GM10266 (cell line): ENCODE data around the gene LMNTD2.

Experiments
- DNase-seq: peaks from one replicate; pipeline ENCODE4 v3.0.0; 2012; ENCODE audit errors: extremely low spot score
- TF ChIP-seq, protein P1 (sequence below): IDR thresholded peaks from 2 replicates; pipeline ENCODE4 v1.5.1; 2012; ENCODE audit warnings: mild to moderate bottlenecking, low read depth; ENCODE audit not compliant: control insufficient read depth, insufficient read depth; ENCODE audit errors: missing control alignments

LMNTD2 gene

DNA sequence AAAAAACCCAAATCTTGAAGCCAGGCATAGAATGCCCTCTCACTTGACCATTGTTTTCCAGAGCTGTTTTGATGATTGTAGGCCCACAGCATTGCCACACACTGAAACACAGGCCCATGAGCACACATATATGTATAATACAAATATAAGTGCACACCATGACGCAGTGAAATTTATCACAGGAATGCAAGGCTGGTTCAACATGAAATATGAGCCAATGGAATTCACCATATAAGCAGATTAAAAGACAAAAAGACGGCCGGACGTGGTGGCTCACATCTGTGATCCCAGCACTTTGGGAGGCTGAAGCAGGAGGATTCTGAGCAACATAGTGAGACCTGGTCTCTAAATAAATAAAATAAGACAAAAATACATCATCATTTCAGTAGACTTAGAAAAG, 44.1 kb downstream of the LMNTD2 start:
- no peak for DNase-seq
- TF ChIP-seq, protein P1, sequence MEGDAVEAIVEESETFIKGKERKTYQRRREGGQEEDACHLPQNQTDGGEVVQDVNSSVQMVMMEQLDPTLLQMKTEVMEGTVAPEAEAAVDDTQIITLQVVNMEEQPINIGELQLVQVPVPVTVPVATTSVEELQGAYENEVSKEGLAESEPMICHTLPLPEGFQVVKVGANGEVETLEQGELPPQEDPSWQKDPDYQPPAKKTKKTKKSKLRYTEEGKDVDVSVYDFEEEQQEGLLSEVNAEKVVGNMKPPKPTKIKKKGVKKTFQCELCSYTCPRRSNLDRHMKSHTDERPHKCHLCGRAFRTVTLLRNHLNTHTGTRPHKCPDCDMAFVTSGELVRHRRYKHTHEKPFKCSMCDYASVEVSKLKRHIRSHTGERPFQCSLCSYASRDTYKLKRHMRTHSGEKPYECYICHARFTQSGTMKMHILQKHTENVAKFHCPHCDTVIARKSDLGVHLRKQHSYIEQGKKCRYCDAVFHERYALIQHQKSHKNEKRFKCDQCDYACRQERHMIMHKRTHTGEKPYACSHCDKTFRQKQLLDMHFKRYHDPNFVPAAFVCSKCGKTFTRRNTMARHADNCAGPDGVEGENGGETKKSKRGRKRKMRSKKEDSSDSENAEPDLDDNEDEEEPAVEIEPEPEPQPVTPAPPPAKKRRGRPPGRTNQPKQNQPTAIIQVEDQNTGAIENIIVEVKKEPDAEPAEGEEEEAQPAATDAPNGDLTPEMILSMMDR, result no peak

DNA sequence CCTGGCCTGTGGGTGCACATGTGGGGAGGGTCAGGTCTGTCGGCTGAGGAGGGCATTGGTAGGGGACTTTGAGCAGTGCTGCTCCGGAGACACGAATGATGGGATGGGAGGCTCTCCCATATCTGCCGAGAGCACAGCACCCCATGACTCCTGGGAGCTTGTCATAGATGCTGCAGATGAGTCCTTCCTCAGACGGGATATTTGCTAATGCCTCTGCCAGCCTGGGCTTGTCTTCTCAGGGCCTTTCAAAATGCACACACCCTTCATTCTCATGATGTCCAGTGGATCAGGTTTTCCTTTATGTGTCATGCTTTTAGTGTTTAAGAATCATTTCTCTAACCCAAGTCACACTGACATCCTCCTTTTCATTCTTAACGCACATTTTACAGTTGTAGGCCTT, 45.4 kb downstream of the LMNTD2 start:
- TF ChIP-seq, protein P1, result no peak
- no peak for DNase-seq

DNA sequence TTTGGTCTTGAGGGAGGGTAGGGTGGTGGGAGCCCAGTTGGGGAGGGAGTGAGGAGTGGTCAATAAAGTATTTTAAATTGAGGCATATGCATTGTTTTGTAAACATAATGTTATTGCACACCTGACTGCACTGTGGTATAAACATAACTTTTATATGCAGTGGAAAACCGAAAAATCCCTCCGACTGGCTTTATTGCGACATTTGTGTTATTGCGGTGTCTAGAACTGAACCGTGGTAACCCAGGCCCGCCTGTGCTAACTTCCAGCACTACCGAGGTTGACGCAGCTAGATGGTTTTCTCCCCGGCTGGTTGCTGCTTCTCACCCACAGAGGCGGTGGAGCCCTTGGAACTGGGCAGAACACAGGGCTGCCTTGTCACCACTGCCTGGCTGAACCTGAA, 45.9 kb downstream of the LMNTD2 start:
- DNase-seq, result no peak

DNA sequence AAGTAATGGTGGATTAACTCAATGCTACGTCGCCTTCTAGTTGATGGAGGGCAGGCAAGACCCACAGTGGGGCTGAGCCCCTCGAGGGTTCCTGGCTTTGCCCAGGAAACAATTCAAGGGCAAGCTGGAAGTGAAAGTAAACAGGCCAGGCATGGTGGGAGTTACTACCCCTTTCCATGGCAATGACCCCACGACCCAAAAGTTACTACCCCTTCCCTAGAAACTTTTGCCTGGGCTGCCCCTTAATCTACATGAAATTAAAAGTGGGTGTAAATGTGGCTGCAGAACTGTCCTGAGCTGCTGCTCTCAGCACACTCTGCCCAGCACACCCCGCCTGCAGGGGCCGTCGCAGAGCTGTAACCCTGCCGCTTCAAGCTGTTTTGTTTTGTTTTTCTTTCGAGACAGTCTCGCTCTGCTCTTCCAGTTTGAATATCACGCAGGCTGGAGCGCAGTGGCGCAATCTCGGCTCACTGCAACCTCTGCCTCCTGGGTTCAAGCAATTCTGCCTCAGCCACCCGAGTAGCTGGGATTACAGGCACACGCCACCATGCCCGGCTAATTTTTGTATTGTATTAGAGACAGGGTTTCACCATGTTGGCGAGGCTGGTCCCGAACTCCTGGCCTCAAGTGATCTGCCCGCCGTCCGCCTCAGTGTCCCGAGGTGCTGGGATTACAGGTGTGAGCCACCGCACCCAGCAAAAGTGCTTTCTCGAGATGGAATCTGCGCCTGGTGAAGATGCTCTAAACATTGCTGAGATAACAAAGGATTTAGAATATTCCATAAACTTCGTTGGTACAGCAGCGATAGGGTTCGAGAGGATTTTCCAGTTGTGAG, 47.6 kb downstream of the LMNTD2 start:
- TF ChIP-seq, protein P1, result no peak
- DNase-seq, result no peak

More for the DNA sequence above, 45.9 kb downstream of the LMNTD2 start:
- TF ChIP-seq, protein P1, result no peak

DNA sequence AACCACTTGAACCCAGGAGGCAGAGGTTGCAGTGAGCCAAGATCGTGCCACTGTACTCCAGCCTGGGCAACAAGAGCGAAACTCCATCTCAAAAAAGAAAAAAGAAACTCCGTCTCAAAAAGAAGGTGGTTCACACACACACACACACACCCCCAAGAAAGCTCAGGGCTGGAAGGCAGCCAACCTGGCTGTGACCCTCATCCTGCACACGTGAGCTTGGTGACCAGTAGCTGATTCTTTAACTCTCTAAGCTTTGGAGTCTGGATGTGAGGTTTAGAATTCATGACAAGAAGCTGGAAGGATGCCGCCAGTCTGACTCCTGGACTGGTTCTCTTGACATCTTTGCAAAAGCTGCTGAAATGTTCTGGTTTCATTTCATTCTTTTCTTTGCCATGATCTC, 51.6 kb downstream of the LMNTD2 start:
- no peak for DNase-seq
- TF ChIP-seq, protein P1, result no peak

DNA sequence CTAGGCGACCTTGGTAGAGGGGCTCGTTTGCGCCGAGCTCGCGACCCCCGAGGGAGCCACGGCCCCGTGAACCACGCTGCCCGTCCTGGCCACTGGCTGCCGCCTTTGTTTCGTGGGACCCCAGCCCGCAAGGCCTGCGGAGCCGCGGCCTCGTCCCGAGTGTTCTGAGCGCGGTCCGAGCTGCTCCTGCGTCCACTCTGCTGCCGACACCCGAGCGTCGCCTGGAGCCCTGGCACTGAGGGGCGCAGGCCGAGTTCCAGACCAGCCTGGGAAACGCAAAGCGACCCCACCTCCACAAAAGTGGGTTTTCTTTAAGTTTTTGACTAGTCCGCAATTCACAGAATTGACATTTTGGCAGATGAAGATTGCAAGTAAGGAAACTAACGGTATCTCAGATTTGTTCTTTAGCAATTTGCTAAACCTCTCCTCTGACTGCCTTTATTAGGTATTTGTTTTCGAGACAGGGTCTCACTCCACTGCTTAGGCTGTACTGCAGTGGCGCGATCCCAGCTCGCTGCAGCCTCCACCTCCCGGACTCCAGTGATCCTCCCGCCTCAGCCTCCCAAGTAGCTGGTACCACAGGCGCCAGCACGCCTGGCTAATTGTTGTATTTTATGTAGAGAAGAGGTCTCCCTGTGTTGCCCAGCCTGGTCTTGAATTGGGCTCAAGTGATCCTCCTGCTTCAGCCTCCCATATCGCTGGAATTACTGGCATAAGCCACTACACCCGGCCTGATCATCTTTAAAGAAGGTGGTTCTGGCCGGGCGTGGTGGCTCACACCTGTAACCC, 52.6 kb downstream of the LMNTD2 start:
- DNase-seq, result no peak
- TF ChIP-seq, protein P1, result no peak
